Measurements from ENCODE around the gene PLAAT2. TPM values are rescaled to one million over a fixed set of nuclear protein-coding genes. Genes with fewer than 3 reads are reported as not detected.
A peak's percentile ranks its signal among the peaks of the same experiment; 100 is the strongest.

PLAAT2 gene
- total RNA-seq, 1 experiment from 2014 or later, result 0.52 TPM

DNA sequence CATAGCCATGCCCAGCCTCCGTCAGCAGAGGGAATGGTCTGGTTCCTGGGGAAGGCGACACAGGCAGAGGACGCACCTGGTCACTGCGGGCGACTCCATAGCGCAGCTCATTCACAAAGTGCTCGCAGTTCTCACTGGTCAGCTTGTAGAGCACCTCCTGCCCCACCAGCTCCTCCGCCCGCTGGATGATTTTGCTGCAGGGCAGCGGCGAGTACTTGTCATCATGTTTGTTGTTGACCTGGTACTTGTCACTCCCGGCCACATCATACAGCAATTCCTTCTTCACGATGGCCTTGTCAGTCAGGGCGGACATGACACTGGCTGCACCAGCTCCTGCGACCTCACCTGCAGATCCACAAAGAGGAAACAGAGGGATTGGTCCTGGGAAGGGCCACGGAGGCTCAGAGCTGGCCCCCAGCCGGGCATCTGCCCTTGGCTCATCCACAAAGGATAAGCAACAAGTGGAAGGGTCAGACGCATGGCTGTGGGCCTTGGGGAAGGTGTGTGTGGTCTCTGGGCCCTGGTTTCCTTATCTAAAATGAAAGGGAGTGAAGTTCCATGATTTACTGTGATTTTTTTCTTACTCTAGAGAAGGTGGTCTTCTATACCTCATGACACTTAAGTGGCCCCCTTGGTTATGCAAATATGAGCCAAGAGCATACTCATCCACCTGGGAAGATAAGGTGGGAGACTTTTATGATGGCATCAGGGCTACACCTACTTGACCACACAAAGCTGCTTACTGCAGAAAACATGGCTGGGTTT, 27.0 kb upstream of the PLAAT2 start:
- no peak overlapping the region for H3K56ac ChIP-seq (ENCODE audit: insufficient read length, low read depth, low read length)
- H3K9me3 Mint-ChIP-seq, result no peaks in the 10 kb centered on the region
- no peaks in the 10 kb centered on the region for H3K27me3 Mint-ChIP-seq (ENCODE audit: low read depth)
- H2BK20ac ChIP-seq (ENCODE audit: low read depth, low read length, poor library complexity, severe bottlenecking), result no peak overlapping the region
- no peaks in the 10 kb centered on the region for H3K79me2 ChIP-seq (ENCODE audit: insufficient read depth, low read length)
- H3K4me3 Mint-ChIP-seq, result no peak overlapping the region
- no peak for DNase-seq
- no peak overlapping the region for H3K4ac ChIP-seq (ENCODE audit: low read depth, low read length)
- no peak overlapping the region for H2BK12ac ChIP-seq (ENCODE audit: insufficient read length, low read depth, low read length)
- no peak overlapping the region for H3K27ac ChIP-seq (ENCODE audit: insufficient read length, low read depth, low read length)
- no peaks in the 10 kb centered on the region for H3K23me2 ChIP-seq (ENCODE audit: insufficient read length, low read depth, low read length, poor library complexity, severe bottlenecking)
- no peak overlapping the region for H2AFZ ChIP-seq (ENCODE audit: low read length)
- no peak overlapping the region for H4K8ac ChIP-seq (replicated peaks; ENCODE audit: insufficient read length, low read depth, low read length)
- H4K5ac ChIP-seq (ENCODE audit: insufficient read length, low read depth, low read length), result no peak overlapping the region
- no peak overlapping the region for H4K91ac ChIP-seq (ENCODE audit: insufficient read length, low read depth, low read length)
- H3K9ac ChIP-seq (ENCODE audit: extremely low read depth, insufficient read length, low read length), result no peak overlapping the region
- no peak overlapping the region for H3K18ac ChIP-seq (ENCODE audit: insufficient read length, low read depth, low read length)
- H2BK120ac ChIP-seq (ENCODE audit: low read depth, low read length, poor library complexity, severe bottlenecking), result no peak overlapping the region
- H3K23ac ChIP-seq (ENCODE audit: insufficient read length, low read depth, low read length), result no peak overlapping the region
- H3T11ph ChIP-seq (ENCODE audit: low read length), result no peak overlapping the region
- H3K14ac ChIP-seq (ENCODE audit: insufficient read depth, low read length), result no peak overlapping the region
- peaks cover 10 to 98% (median 81%) of the 10 kb centered on the region in 3 experiments for H3K36me3 Mint-ChIP-seq (ENCODE audit: insufficient read depth in 1 of 3, low read depth in 3 of 3)
- no peak overlapping the region for H2BK5ac ChIP-seq (ENCODE audit: insufficient read length, low read length)
- H3K4me2 ChIP-seq (ENCODE audit: insufficient read depth, insufficient read length, low read length), result no peak overlapping the region
- no peak overlapping the region for H2AK5ac ChIP-seq (ENCODE audit: insufficient read length, low read length)
- H3K27ac Mint-ChIP-seq, result peak overlapping the region in 2 of 3 experiments; percentile 4 to 53; a peak in 2 of 7 replicates
- H3K79me1 ChIP-seq (ENCODE audit: insufficient read depth, low read depth, low read length, poor library complexity, severe bottlenecking), result no peaks in the 10 kb centered on the region
- H4K20me1 ChIP-seq (ENCODE audit: control insufficient read depth, insufficient read depth, insufficient read length), result no peaks in the 10 kb centered on the region
- TF ChIP-seq, protein P1, sequence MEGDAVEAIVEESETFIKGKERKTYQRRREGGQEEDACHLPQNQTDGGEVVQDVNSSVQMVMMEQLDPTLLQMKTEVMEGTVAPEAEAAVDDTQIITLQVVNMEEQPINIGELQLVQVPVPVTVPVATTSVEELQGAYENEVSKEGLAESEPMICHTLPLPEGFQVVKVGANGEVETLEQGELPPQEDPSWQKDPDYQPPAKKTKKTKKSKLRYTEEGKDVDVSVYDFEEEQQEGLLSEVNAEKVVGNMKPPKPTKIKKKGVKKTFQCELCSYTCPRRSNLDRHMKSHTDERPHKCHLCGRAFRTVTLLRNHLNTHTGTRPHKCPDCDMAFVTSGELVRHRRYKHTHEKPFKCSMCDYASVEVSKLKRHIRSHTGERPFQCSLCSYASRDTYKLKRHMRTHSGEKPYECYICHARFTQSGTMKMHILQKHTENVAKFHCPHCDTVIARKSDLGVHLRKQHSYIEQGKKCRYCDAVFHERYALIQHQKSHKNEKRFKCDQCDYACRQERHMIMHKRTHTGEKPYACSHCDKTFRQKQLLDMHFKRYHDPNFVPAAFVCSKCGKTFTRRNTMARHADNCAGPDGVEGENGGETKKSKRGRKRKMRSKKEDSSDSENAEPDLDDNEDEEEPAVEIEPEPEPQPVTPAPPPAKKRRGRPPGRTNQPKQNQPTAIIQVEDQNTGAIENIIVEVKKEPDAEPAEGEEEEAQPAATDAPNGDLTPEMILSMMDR (conservative IDR thresholded peaks at IDR 0.05), result no peak
- peaks cover 3 to 18% of the 10 kb centered on the region in 2 experiments; a peak in 3 of 4 replicates for H3K4me1 Mint-ChIP-seq
- no peaks in the 10 kb centered on the region for H3K9me3 ChIP-seq (ENCODE audit: control insufficient read depth, low read depth, low read length)
- no peak overlapping the region for H2BK15ac ChIP-seq (ENCODE audit: low read depth, low read length)
- H3K27me3 ChIP-seq (ENCODE audit: insufficient read depth, low read length), result no peaks in the 10 kb centered on the region
- WGBS (ENCODE audit: extremely low coverage, insufficient read length, low lambda C conversion rate), result no CpG with 5 or more reads among the region's 18 CpGs
- no peaks in the 10 kb centered on the region; the same call in 1 of the 2 replicates for H3K4me1 ChIP-seq (ENCODE audit: insufficient read depth, low read length)
